ENCODE results near the gene EIF4E2. TPM values are rescaled to one million over a fixed set of nuclear protein-coding genes. Genes with fewer than 3 reads are reported as not detected.
A peak's percentile ranks its signal among the peaks of the same experiment; 100 is the strongest.

EIF4E2 gene
- total RNA-seq, 1 donor from 2014 or later: 87.1 TPM

GRCh38 chr2:232547991-232548390, 2.5 kb upstream of the EIF4E2 start:
- H3K27me3 Mint-ChIP-seq (ENCODE audit: low read depth): no peaks in the 10 kb centered on the region
- DNase-seq (ENCODE audit: low spot score): no peak
- no peak overlapping the region for H3K27ac Mint-ChIP-seq (ENCODE audit: unreplicated experiment)
- H3K4me1 Mint-ChIP-seq (ENCODE audit: low read depth): peaks cover 32% of the 10 kb centered on the region
- no peak overlapping the region for H3K4me3 Mint-ChIP-seq (ENCODE audit: unreplicated experiment)
- no peak for TF ChIP-seq CTCF (IDR thresholded peaks at IDR 0.05)
- H3K9me3 Mint-ChIP-seq (ENCODE audit: low read depth): peaks cover 7% of the 10 kb centered on the region
- peaks cover 7% of the 10 kb centered on the region for H3K36me3 Mint-ChIP-seq (ENCODE audit: low read depth)

- Mint-ChIP-seq H3K4me3 (ENCODE audit: unreplicated experiment) (peak overlapping the region; percentile 97), H3K27ac (ENCODE audit: unreplicated experiment) (peak overlapping the region; percentile 97), H3K4me1 (ENCODE audit: low read depth) (peaks cover 47% of the 10 kb centered on the region), H3K36me3 (ENCODE audit: low read depth) (peaks cover 7% of the 10 kb centered on the region), H3K9me3 (ENCODE audit: low read depth) (peaks cover 7% of the 10 kb centered on the region), H3K27me3 (ENCODE audit: low read depth) (no peaks in the 10 kb centered on the region)
- DNase-seq (ENCODE audit: low spot score): no peak
- TF ChIP-seq CTCF (IDR thresholded peaks at IDR 0.05): no peak
These were observed 685 bp upstream of the EIF4E2 start for GRCh38 chr2:232549655-232550353.

- DNase-seq (ENCODE audit: low spot score): no peak
- peak overlapping the region; percentile 97 for H3K4me3 Mint-ChIP-seq (ENCODE audit: unreplicated experiment)
- H3K36me3 Mint-ChIP-seq (ENCODE audit: low read depth): peaks cover 6% of the 10 kb centered on the region
- H3K4me1 Mint-ChIP-seq (ENCODE audit: low read depth): peaks cover 47% of the 10 kb centered on the region
- no peaks in the 10 kb centered on the region for H3K27me3 Mint-ChIP-seq (ENCODE audit: low read depth)
- H3K9me3 Mint-ChIP-seq (ENCODE audit: low read depth): peaks cover 7% of the 10 kb centered on the region
- peak overlapping the region; percentile 97 for H3K27ac Mint-ChIP-seq (ENCODE audit: unreplicated experiment)
- no peak for TF ChIP-seq CTCF (IDR thresholded peaks at IDR 0.05)
These were observed 755 bp downstream of the EIF4E2 start for GRCh38 chr2:232551250-232551638.

- H3K4me3 Mint-ChIP-seq (ENCODE audit: unreplicated experiment): peak overlapping the region; percentile 97
- DNase-seq (ENCODE audit: low spot score): no peak
- no peak for TF ChIP-seq CTCF (IDR thresholded peaks at IDR 0.05)
- peaks cover 47% of the 10 kb centered on the region for H3K4me1 Mint-ChIP-seq (ENCODE audit: low read depth)
- peaks cover 8% of the 10 kb centered on the region for H3K36me3 Mint-ChIP-seq (ENCODE audit: low read depth)
- H3K27me3 Mint-ChIP-seq (ENCODE audit: low read depth): no peaks in the 10 kb centered on the region
- H3K27ac Mint-ChIP-seq (ENCODE audit: unreplicated experiment): peak overlapping the region; percentile 75
- H3K9me3 Mint-ChIP-seq (ENCODE audit: low read depth): peaks cover 7% of the 10 kb centered on the region
These were observed 1.3 kb downstream of the EIF4E2 start for GRCh38 chr2:232551776-232552175.

GRCh38 chr2:232556426-232556825, 5.9 kb downstream of the EIF4E2 start:
- Mint-ChIP-seq H3K36me3 (ENCODE audit: low read depth) (peaks cover 19% of the 10 kb centered on the region), H3K4me3 (ENCODE audit: unreplicated experiment) (no peak overlapping the region), H3K4me1 (ENCODE audit: low read depth) (peaks cover 29% of the 10 kb centered on the region), H3K27ac (ENCODE audit: unreplicated experiment) (no peak overlapping the region), H3K9me3 (ENCODE audit: low read depth) (no peaks in the 10 kb centered on the region), H3K27me3 (ENCODE audit: low read depth) (no peaks in the 10 kb centered on the region)
- no peak for DNase-seq (ENCODE audit: low spot score)
- no peak for TF ChIP-seq CTCF (IDR thresholded peaks at IDR 0.05)
